ENCODE measurements around the gene PPT2.
A peak's percentile ranks its signal among the peaks of the same experiment; 100 is the strongest.

Gene PPT2

DNA sequence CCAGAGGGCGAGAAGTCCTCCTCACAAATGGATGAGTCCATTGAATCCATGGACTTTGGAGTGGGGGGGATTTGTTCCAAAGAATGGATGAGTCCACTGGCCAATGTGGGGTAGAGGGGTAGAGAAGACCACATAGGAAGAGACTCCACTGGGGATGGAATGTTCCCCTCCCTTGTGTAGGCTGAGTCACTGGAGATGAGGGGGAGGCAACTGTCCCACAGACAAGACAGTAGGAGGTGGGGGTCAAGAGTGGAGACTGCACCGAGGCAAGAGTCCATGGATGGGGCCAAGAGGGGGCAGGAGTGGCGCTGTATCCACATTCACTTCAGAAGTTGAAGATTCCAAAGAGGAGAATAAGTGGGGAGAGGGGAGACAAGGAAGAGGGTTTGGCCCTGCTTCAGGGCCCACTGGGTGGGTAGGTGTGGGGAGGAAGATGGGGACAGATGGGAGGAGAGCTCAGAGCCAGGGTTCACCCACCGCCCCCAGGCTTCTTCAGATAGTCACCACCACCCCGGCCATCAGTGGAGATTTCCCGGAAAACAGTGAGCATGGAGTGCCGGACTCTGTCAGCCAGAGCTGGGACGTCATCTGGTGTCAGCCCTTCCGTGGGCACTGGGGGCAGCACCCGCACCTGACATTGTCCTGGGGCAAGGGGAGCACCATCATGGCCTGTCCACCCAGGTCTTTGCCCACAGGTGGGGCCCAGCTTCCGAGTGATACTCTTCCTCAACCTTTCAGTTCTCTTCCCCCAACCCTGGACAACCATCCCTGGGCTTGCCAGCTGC lies 15.1 kb downstream of the PPT2 start:
- DNase-seq (ENCODE audit: low read depth): no peak
- TF ChIP-seq, protein P1, sequence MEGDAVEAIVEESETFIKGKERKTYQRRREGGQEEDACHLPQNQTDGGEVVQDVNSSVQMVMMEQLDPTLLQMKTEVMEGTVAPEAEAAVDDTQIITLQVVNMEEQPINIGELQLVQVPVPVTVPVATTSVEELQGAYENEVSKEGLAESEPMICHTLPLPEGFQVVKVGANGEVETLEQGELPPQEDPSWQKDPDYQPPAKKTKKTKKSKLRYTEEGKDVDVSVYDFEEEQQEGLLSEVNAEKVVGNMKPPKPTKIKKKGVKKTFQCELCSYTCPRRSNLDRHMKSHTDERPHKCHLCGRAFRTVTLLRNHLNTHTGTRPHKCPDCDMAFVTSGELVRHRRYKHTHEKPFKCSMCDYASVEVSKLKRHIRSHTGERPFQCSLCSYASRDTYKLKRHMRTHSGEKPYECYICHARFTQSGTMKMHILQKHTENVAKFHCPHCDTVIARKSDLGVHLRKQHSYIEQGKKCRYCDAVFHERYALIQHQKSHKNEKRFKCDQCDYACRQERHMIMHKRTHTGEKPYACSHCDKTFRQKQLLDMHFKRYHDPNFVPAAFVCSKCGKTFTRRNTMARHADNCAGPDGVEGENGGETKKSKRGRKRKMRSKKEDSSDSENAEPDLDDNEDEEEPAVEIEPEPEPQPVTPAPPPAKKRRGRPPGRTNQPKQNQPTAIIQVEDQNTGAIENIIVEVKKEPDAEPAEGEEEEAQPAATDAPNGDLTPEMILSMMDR (IDR thresholded peaks at IDR 0.05; ENCODE audit: low read depth, low read length, missing control alignments): no peak
- no peak overlapping the region for H3K4me3 ChIP-seq (ENCODE audit: low read depth, low read length)

GRCh38 chr6:32170294-32170693 lies 16.4 kb downstream of the PPT2 start:
- no peak for DNase-seq (ENCODE audit: low read depth)
- TF ChIP-seq, protein P1 (IDR thresholded peaks at IDR 0.05; ENCODE audit: low read depth, low read length, missing control alignments): no peak
- no peak overlapping the region for H3K4me3 ChIP-seq (ENCODE audit: low read depth, low read length)

DNA sequence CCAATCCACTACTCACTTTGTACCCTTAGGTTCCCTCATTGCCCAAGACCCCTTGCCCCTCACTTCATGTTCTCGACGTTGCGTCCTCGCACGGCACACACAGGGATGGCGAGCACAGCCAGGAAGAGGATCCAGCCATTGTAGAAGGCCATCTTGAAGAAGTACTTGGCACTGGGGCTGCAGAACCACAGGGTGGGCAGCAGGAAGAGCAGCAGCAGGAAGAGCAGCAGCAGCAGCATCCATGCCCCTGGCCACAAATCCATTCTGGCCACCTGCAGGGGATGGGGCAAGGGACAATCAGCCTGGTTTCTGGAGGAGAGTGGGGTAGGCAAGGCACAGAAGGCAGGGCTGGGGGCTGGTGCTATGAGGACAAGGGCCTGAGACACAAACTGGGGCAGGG lies 17.3 kb downstream of the PPT2 start:
- TF ChIP-seq, protein P1 (IDR thresholded peaks at IDR 0.05; ENCODE audit: low read depth, low read length, missing control alignments): no peak
- no peak overlapping the region for H3K4me3 ChIP-seq (ENCODE audit: low read depth, low read length)
- no peak for DNase-seq (ENCODE audit: low read depth)

DNA sequence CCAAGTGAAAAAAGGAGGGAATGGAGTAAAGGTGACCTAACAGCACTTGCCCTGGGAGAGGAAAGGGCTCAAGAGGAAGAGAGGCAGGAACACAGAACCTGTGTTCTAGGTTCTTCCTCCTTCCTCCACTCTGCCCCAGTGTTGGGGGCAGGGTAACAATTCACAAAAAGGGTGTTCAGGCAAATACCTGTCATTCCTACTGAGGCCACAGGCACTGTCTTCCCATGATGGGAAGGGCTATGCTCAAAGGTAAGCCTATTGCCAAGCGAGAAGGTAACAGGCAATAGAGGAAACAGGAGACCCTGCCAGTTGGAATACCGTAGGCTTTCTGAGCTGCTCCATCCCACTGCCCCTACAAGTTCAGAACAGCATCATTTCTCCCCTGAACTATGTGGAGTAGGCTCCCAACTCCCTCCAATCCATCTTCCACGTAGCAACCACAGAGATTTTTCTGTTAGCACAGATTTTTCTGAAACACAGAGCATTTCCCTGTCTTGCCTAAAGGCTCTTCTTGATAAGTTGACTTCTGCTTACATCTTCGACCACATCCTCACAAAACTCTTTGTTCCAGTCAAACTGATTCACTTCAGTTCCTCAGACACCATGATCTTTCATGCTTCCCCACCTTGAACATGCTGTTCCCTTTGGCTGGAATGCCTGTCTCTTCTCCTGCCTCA lies 19.2 kb downstream of the PPT2 start:
- no peak overlapping the region for H3K4me3 ChIP-seq (ENCODE audit: low read depth, low read length)
- TF ChIP-seq, protein P1 (IDR thresholded peaks at IDR 0.05; ENCODE audit: low read depth, low read length, missing control alignments): no peak
- DNase-seq (ENCODE audit: low read depth): no peak

GRCh38 chr6:32174416-32174815 lies 20.5 kb downstream of the PPT2 start:
- TF ChIP-seq, protein P1 (IDR thresholded peaks at IDR 0.05; ENCODE audit: low read depth, low read length, missing control alignments): no peak
- H3K4me3 ChIP-seq (ENCODE audit: low read depth, low read length): no peak overlapping the region
- no peak for DNase-seq (ENCODE audit: low read depth)

DNA sequence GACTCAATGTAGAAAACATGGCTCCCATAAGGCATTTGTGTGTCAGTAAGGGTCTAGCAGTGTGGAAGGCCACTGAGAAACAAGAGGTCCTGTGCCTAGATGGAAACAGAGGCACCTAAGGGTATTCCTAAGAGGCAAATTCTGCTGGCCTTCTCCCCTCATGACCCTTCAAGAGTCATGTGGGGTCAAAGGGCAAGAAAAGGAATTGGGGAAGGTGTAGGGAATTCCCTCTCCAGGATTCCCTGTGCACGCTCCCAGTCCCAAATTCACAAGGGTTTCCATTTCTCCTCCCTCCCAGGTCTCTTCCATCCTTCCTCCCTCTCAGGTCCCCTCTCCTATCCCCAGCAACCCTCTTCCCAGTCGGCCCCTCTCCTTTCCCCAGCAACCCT lies 21.4 kb downstream of the PPT2 start:
- no peak for DNase-seq (ENCODE audit: low read depth)
- TF ChIP-seq, protein P1 (IDR thresholded peaks at IDR 0.05; ENCODE audit: low read depth, low read length, missing control alignments): no peak
- peak overlapping the region; percentile 65 for H3K4me3 ChIP-seq (ENCODE audit: low read depth, low read length)

Data from GM12864 (cell line).